PC-3 (cell line): ENCODE results near the gene PRUNE1. TPM values are rescaled to one million over a fixed set of nuclear protein-coding genes. Genes with fewer than 3 reads are reported as not detected.

Experiments
- ATAC-seq: fragments of 200-7000 bp; cut with Tn5 transposase; 2 replicates; pipeline ENCODE4 v1.9.1; 2020; ENCODE audit warnings: mild to moderate bottlenecking, moderate library complexity
- BruUV-seq: library from RNA; stranded (reverse); fragments of 400-500 nt; replicated peaks from 2 replicates; lab custom pipeline; 2021; lab: Mats Ljungman, UMichigan
- CTCF ChIA-PET: fragments of 300-600 bp; sonication (Branson Sonifier 250); formaldehyde crosslinking; loops from one replicate; lab custom pipeline; 2022; ENCODE audit warnings: antibody characterized with exemption; lab: Charles Lee
- POLR2A ChIA-PET: fragments of 300-600 bp; sonication (Branson Sonifier 250); formaldehyde crosslinking; loops from one replicate; lab custom pipeline; 2022; ENCODE audit warnings: antibody characterized with exemption; ENCODE audit not compliant: unreplicated experiment; lab: Charles Lee
- DNase-seq: peaks from one replicate; pipeline ENCODE4 v3.0.0-alpha.2; 2015
- H2AFZ ChIP-seq: fragments of 300-600 bp; sonication (generic); 2 replicates; pipeline ENCODE4 v1.6.0; 2016; ENCODE audit warnings: antibody characterized with exemption, low read length
- H3F3A ChIP-seq: fragments of 300-600 bp; sonication (generic); one replicate; pipeline ENCODE4 v1.6.0; 2017; ENCODE audit warnings: antibody characterized with exemption, low read length, control low read depth, mild to moderate bottlenecking; ENCODE audit not compliant: unreplicated experiment
- H3K27ac ChIP-seq: fragments of 300-600 bp; sonication (generic); 2 replicates; pipeline ENCODE4 v1.5.1; 2016; ENCODE audit warnings: mild to moderate bottlenecking, low read length
- H3K27me3 ChIP-seq: fragments of 300-600 bp; sonication (generic); 2 replicates; pipeline ENCODE4 v1.6.1; 2016; ENCODE audit warnings: low read length, mixed read lengths
- H3K36me3 ChIP-seq: fragments of 300-600 bp; sonication (generic); 2 replicates; pipeline ENCODE4 v1.6.1; 2016; ENCODE audit warnings: low read depth, mixed run types, low read length, mixed read lengths
- H3K4me1 ChIP-seq: fragments of 300-600 bp; sonication (generic); 2 replicates; pipeline ENCODE4 v1.5.1; 2016; ENCODE audit warnings: low read length; ENCODE audit not compliant: insufficient read depth
- H3K4me2 ChIP-seq: fragments of 300-600 bp; sonication (generic); 2 replicates; pipeline ENCODE4 v1.6.0; 2016; ENCODE audit warnings: low read length
- H3K4me3 ChIP-seq: fragments of 300-600 bp; sonication (generic); 2 replicates; pipeline ENCODE4 v1.5.1; 2016; ENCODE audit warnings: mild to moderate bottlenecking, low read length, mixed read lengths
- H3K79me2 ChIP-seq: fragments of 300-600 bp; sonication (generic); 2 replicates; pipeline ENCODE4 v1.6.1; 2017; ENCODE audit warnings: low read length, mixed read lengths
- H3K9ac ChIP-seq: fragments of 300-600 bp; sonication (generic); 2 replicates; pipeline ENCODE4 v1.6.0; 2016; ENCODE audit warnings: mild to moderate bottlenecking, low read length
- H3K9me2 ChIP-seq: fragments of 300-600 bp; sonication (generic); replicated peaks from 2 replicates; pipeline ENCODE4 v1.6.1; 2016; ENCODE audit warnings: mixed run types, low read length, mixed read lengths
- H3K9me3 ChIP-seq: fragments of 300-600 bp; sonication (generic); 2 replicates; pipeline ENCODE4 v1.6.1; 2016; ENCODE audit warnings: low read length, mixed read lengths
- H4K20me1 ChIP-seq: fragments of 300-600 bp; sonication (generic); 2 replicates; pipeline ENCODE4 v1.6.1; 2016; ENCODE audit warnings: low read length, mixed read lengths
- CTCF ChIP-seq: fragments of 300-600 bp; sonication (generic); conservative IDR thresholded peaks from 2 replicates; pipeline ENCODE4 v1.5.1; 2017; ENCODE audit warnings: antibody characterized with exemption, low read depth, mild to moderate bottlenecking, low read length
- EZH2 ChIP-seq: fragments of 300-600 bp; sonication (generic); IDR thresholded peaks from one replicate; pipeline ENCODE4 v1.6.1; 2017; ENCODE audit warnings: antibody characterized with exemption, mild to moderate bottlenecking, low read length; ENCODE audit not compliant: unreplicated experiment
- EZH2phosphoT487 ChIP-seq: fragments of 300-600 bp; sonication (generic); IDR thresholded peaks from 2 replicates; pipeline ENCODE4 v1.6.1; 2018; ENCODE audit warnings: mild to moderate bottlenecking, antibody characterized with exemption, low read length, borderline replicate concordance
- intact Hi-C: fragments of 100-400 bp; cut with micrococcal nuclease; formaldehyde crosslinking; loops from 2 replicates; pipeline ENCODE4 v1.9.0; 2023
- total RNA-seq: library from RNA; depleted of rRNA; stranded (reverse); fragments of >200 nt; gene quantifications from 2 replicates; pipeline ENCODE4 v1.2.3, GENCODE V29; 2014

The PRUNE1 gene
- total RNA-seq, 1 experiment from 2014 or later, result 20.3 TPM

GRCh38 chr1:150976879-150977694 is 31.2 kb upstream of the PRUNE1 start:
- H3K4me3 ChIP-seq, result peak overlapping the region; percentile 7; the same call in 1 of the 2 replicates
- H3K9me2 ChIP-seq, result no peaks in the 10 kb centered on the region
- H3K9me3 ChIP-seq, result no peaks in the 10 kb centered on the region
- peak; percentile 94 for DNase-seq
- ChIA-PET CTCF (interaction anchor here (0.6 kb wide), 1 partner anchor 19 kb away, joined by 5 read pairs; no protein-coding TSS in a partner anchor), POLR2A (no interaction called here)
- no TSS peak for BruUV-seq
- H2AFZ ChIP-seq, result peak overlapping the region; percentile 52
- H3K79me2 ChIP-seq, result peaks cover 21% of the 10 kb centered on the region
- H3K36me3 ChIP-seq, result no peaks in the 10 kb centered on the region; the same call in 1 of the 2 replicates
- H3F3A ChIP-seq, result peaks cover 4% of the 10 kb centered on the region
- H3K9ac ChIP-seq, result peak overlapping the region; percentile 2; the same call in 1 of the 2 replicates
- peaks cover 13% of the 10 kb centered on the region for H4K20me1 ChIP-seq
- peak; percentile 59 for ATAC-seq
- H3K4me2 ChIP-seq, result peak overlapping the region; percentile 69
- no peaks in the 10 kb centered on the region for H3K27me3 ChIP-seq
- TF ChIP-seq CTCF (no peak), EZH2 (no peak), EZH2phosphoT487 (no peak)
- intact Hi-C loops, result loop anchor here (5.0 kb wide), 1 partner anchor 355 kb away; no protein-coding TSS in a partner anchor
- peak overlapping the region; percentile 49 for H3K27ac ChIP-seq
- H3K4me1 ChIP-seq, result peaks cover 50% of the 10 kb centered on the region

- H3K9me2 ChIP-seq, result no peaks in the 10 kb centered on the region
- no peak overlapping the region for H3K4me3 ChIP-seq
- no peak overlapping the region for H3K9ac ChIP-seq
- intact Hi-C loops, result loop anchor here (1.0 to 5.0 kb wide), 5 partner anchors 17 to 357 kb away; partner anchors contain the start of gene MINDY1
- no peaks in the 10 kb centered on the region; the same call in 1 of the 2 replicates for H3K36me3 ChIP-seq
- no peaks in the 10 kb centered on the region for H3K27me3 ChIP-seq
- peaks cover 42% of the 10 kb centered on the region for H3K4me1 ChIP-seq
- H3K9me3 ChIP-seq, result no peaks in the 10 kb centered on the region
- no peak overlapping the region for H3K27ac ChIP-seq
- H3K79me2 ChIP-seq, result no peaks in the 10 kb centered on the region
- ChIA-PET CTCF (no interaction called here), POLR2A (no interaction called here)
- H2AFZ ChIP-seq, result peak overlapping the region; percentile 61
- TF ChIP-seq EZH2, result no peak
- peak; percentile 100 for TF ChIP-seq CTCF
- peak overlapping the region; percentile 27 for H3K4me2 ChIP-seq
- DNase-seq (peak; percentile 99), ATAC-seq (peak; percentile 13)
- H3F3A ChIP-seq, result peaks cover 4% of the 10 kb centered on the region
- no peaks in the 10 kb centered on the region for H4K20me1 ChIP-seq
- no TSS peak for BruUV-seq
These were observed 28.9 kb upstream of the PRUNE1 start for GRCh38 chr1:150979092-150980056.
